Amniotic epithelial cell (primary cell): ENCODE measurements around the gene CCDC181.
A peak's percentile ranks its signal among the peaks of the same experiment; 100 is the strongest.

ENCODE experiments used
- DNase-seq: peaks from one replicate; pipeline ENCODE4 v3.0.0-alpha.2; 2010; ENCODE audit warnings: low read depth

CCDC181 gene

GRCh38 chr1:169395955-169396354, 31.3 kb downstream of the CCDC181 start:
- no peak for DNase-seq

DNA sequence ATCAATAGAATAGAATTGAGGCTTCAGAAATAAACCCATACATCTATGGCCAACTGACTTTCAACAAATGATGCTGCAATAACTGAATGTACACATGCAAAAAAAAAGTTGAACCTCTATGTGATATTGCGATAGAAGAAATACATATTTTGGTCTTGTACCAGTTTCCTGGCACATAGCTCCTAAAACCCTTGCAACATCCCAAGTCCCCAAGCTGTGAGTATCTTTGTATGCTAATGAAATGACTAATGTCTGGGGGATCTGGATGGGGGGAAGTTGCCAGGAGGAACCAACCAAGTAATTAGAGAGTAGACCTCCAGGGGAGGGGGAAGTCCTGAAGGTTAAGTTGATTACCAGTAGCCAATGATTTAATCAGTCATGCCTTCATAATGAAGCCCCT, 34.9 kb downstream of the CCDC181 start:
- no peak for DNase-seq

- DNase-seq = no peak
Measured at GRCh38 chr1:169390303-169390702, 37.0 kb downstream of the CCDC181 start.

DNA sequence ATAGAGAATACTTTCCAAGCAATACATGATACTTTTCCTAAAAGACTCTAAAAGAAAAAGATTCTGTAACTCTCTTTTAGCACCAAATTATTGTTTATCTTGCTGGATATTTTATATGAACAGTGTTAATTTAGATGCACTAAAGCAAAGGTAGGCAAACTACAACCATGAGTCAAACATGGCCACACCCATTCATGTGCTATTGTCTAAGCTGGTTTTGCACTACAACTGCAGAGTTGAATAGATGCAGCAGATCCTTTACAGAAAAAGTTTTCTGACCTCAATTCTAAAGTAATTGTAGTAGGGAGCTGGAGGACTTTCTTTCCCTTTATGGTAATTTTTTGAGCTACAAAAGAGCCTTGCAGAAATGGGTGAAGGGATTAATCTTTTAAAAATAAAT, 39.9 kb downstream of the CCDC181 start:
- no peak for DNase-seq

DNA sequence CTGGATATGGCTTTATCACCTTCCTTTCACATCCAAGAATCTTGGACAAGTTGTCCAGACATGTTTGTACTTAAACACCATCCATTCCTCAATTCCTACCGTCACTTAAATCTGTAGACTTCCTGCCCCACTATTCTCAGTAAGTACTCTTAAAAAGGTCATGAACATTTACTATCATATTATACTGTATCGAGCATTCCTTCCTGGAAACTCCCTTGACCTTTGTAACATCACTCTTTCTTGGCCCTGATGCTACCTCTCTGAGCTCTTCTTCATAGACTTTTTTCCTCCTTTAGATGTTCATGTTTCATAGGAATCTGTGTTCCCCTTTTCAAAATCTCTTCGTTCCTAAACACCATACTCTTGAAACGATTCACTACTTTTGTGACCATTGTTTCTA, 43.8 kb downstream of the CCDC181 start:
- no peak for DNase-seq

DNA sequence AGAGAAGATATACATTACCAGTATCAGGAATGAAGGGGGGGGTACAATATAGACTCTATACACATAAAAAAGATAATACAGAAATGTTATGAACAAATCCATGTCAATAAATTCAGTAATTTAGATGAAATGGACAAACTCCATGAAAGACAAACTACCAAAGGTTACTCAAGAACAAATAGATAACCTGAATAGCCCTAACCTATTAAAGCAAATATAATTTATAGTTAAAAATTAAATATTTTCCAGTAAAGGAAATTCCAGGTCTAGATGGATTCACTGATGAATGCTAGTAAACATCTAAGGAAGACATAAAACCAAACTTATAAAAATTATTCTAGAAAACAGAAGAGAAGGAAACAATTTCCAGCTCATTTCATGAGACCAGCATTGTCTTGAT, 46.1 kb downstream of the CCDC181 start:
- DNase-seq = no peak

DNA sequence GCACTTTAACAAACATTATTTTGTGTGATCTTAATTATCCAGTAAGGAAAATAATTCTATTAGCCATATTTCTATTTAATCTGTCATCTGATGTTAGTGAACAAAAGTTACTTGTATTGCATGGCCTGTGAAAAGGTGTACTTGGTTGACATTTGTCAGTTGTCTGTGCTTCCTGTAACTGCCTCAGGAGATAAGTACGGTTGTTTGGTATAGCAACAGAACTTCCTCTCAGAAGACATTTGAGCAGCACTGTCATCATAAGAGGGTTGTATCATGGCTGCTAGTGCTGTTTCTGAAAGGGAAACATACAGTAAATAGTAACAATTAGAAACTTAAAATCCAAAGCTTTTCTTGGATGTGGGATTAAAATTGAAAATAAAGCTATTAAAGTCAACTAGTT, 55.9 kb downstream of the CCDC181 start:
- DNase-seq = no peak

- DNase-seq = peak; percentile 8
Measured at GRCh38 chr1:169368406-169368769, 58.9 kb downstream of the CCDC181 start.

DNA sequence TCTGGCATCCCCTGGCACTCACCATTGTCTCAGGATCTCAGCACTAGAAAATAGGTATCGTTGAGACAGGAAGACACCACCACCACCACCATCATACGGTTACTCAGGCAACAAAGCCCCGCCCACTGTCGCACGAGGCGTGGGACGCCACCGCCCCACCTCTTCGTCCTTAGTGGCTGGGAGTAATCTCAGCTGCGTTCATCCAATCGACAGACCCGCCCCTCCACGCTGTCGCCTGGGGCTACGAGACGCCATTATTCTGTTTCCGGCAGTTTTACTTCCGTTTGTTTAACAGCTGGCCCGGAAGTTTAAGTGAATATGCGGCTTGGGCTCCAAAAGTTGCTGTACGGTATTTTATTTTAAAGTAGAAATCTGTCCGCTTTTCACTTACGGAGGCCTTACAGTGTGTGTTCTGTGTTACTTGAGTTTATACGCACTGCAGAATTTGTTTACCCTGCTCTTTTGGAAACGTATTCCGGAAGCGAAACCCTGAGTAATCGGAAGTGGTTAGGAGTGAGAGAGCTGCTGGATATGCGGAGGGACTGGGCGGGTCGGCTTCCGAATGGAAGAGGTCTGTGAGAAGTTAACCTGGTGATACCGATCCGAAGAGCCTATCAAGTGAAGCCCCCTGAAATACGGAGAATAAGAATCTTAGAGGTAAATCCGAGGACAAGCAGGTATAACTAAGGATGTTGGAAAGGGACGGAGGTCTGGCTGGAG, 59.4 kb downstream of the CCDC181 start, which contains the start of the genes BLZF1 and NME7:
Gene BLZF1 (plus strand): TSS at position 510 of the 720 bp plus-strand sequence. CDS start 1,328 bp downstream, outside the sequence.
Gene NME7 (minus strand): TSS at position 112 of the 720 bp plus-strand sequence. CDS start 87 bp downstream, at position 25.
- DNase-seq = peak; percentile 97

DNA sequence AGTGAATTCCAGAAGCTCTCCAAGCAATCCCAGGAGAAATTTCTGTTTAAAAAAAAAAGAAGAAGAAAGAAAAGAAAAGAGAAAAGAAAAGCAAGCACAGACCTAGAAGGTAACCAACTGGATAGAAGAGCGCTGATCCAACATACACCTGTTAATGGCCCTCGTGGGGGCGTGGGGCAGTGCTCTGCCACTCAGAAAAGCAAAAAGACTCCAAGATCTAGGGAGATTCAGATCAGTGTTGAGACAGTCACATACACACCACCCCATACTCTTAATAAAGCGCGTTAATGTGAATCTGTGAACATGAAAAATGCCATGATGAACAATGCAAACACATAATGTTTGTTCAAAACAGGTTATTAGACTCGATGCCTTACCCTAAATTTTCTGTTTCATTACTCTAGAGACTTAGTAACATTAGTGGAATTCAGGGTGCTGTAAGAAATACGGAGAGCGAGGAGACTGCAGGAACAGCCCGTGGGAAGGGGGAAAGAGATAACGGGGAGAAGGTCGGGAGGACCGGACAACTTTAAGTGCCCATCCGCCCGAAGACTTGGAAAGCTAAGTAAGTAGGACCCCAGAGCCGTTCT, 60.1 kb downstream of the CCDC181 start:
- no peak for DNase-seq

DNA sequence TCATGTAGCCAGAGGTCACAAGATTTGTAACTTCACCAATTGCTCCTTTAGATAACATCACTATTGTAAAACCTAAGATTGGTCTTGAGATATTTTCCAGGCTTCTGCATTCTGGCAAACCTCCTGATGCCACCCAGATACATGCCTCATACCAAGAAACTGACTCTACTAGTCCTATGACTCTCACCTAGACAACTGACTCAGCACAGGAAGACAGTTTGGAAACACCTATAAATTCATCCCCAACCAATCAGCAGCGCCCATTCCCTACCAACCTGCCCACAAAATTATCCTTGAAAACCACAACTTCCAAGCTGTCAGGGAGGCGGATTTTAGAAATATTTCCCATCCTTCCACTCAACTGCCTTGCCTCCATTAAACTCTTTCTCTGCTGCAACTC, 62.3 kb downstream of the CCDC181 start:
- peak; percentile 9 for DNase-seq

DNA sequence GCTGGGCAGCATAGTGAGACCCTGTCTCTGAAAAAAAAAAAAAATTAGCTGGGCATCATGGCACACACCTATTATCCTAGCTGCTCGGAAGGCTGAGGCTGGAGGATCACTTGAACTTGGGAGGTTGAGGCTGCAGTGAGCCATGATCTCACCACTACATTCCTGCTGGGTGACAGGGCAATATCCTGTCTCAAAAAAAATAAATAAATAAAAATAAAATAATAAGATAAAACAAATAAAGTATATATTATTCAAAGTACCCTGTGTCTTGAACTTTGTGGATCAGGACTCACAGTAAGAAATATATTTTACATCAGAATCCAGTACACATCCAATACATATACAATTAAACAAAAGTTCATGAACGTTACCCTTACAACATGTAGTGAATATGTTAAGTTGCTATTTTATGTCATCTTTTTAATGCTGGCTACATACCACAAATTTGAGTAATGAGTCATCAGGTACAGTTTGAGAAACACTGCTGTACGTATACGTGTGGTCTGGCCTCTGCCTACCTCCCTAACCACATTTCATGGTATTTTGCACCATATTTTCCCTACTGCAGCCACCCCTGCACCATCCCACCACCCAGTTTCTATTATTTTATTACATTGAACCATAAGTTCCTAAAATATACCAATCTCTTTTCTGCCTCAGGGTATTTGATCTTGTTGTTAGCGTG, 64.1 kb downstream of the CCDC181 start:
- DNase-seq = peak; percentile 92

DNA sequence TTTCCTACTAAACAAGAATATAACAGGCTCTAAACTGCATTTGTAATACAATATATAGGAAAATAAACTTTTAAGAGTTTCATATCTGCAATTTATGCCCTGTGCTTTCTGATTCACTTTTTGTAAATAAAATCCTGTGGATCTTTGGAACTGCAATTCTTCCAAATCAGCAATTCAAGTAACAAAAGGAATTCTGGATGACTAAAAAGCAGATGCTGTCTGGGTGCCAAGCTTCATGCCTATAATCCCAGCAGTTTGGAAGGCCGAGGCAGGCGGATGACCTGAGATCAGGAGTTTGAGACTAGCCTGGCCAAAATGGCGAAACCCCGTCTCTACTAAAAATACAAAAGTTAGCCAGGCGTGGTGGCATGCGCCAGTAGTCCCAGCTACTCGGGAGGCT, 66.0 kb downstream of the CCDC181 start:
- DNase-seq = peak; percentile 15

DNA sequence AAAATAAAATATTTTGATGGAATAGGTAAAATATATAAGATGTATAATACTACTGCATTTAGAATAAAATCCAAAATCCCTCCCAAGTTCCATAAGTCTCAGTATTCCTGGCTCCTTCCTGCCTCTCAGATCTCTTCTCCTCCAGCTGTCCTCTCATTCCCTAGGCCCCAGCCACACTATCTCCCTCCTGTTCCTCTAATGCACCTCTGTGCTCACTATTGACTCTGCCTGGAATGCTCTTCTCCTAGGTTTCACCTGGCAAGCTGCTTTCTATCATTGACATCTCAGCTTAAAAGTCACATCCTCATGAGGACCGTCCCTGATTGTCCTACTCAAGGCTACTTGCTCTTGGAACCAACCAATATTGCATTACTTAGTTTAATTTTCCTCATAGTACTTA, 66.9 kb downstream of the CCDC181 start:
- no peak for DNase-seq

DNA sequence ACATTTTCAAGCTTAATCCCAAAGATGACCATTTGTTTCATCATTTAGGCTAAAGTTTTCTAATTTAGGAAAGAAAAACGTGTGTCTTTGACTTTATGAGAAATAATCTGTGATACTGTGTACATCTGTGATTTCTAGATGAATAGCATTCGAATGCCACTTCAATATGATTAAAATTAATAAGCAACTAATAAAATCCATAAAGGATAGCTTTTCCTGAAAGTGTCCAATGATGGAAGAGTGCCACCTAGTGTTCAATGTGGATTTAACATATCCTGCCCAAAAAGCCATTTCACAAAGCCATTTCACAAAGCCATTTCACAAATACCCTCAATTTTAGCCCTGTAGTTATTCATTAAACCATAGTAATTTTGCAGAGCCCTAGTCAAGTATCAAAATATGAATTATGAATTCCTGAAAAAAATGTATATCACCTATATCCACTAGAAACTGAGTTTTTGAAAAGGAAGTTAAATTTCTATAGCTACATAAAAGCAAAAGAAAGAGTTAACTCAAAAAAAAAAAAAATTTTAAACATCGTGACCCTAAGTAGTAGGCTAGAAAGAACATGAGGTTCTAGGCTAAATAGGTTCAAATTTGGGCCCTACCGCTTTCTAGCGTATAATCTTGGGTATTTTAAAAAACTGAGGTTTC, 78.8 kb downstream of the CCDC181 start:
- peak; percentile 51 for DNase-seq

GRCh38 chr1:169347688-169348382, 79.4 kb downstream of the CCDC181 start:
- DNase-seq = no peak

DNA sequence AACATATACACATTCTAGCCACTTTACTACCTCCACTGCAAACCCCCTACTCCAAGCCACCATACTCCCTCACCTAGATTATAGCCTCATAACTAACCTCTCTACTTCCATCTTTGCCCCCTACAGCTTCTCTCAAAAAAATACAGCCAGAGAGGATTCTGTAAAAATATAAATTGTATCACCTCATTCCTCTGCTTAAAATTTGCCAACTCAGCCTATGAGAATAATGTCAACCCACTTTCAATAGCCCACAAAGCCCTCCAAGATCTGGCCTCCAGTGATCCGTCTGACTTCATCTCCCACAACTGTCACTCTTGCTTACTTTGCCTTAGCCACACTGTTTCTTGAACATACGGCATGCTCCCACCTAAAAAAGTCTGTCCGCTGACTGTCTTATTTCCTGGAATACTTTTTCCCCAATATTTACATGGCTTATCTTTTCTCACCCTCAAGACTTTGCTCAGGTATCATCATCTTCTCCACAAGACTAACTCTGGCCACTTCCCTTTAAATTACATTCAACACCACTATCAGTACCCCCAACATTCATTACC, 81.2 kb downstream of the CCDC181 start:
- DNase-seq = no peak

DNA sequence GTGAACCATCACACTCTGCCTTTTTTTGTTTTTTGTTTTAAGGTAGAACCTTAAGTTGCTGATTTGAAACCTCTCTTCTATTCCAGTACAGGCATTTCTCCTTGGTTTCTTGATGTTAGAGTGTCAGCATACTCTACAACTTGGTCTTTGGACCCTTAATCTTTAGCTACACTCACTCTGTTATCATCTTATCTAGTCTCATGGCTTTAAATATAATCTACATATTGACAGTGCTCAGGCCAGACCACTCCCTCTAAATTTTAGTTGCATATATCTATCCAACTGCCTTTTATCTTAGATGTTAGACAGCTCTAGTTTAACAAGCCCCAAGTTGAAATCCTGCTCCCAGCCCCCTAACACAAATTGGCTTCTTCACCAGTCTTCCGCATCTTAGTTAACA, 81.8 kb downstream of the CCDC181 start:
- no peak for DNase-seq
